Central memory CD4-positive, alpha-beta T cell (primary cell): Measurements from ENCODE around the gene RFX3.

Source experiments
- DNase-seq: peaks from one replicate; pipeline ENCODE4 v3.0.0; 2022

The RFX3 gene

DNA sequence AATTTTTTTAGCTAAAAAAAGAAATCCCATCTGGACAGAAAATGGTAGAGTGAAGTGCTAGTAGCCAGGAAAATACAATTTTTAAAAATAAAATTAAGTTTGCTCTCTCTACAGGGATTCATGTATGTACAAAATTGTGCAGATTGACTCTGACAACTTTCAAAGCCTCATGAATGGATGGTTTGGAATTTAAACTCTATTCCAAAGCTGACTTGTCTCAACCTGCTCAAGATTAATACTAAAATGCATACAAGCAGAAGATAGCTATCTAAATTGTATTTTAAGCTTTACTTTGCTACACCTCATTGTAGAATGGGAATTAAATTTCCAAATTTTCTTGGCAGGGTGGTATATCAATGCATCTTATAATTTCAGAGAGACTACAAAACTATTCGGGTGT is 257.6 kb downstream of the RFX3 start:
- no peak for DNase-seq

- DNase-seq: no peak
These were observed 262.1 kb downstream of the RFX3 start for GRCh38 chr9:3263698-3264097.

DNA sequence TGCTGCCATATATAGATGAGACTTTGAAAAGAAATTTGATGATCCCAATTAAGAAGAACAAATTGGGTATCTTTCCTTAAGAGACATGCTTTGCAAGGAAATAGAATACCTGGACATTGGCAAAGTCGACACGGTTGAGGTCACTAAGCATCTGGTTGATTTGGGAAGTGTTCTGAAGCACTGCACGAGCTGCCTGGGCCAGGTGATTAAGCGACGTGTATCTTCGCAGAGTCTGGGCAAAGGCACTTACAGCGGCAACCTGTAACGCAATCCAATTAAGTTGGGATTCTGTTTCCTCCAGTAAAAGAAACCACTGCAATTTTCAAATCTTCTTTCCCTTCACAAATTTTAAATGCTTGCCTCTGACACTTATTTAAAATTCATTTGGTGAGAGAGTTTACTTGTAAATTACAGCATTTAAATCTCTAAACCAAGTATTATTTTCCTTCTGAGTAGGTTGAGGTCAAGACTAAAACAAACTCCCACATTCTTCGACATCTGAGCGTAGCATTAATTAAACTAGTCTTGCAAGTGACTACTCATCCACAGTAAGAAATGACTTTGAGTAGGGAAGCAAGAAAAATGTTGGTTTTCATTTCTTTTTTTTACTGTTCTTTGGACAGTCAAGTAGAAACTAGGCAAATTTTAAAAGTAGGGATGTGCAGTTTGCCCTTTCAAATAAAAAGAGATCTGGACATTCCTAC is 262.8 kb downstream of the RFX3 start:
- DNase-seq: no peak

GRCh38 chr9:3261484-3261883 is 264.3 kb downstream of the RFX3 start:
- no peak for DNase-seq

DNA sequence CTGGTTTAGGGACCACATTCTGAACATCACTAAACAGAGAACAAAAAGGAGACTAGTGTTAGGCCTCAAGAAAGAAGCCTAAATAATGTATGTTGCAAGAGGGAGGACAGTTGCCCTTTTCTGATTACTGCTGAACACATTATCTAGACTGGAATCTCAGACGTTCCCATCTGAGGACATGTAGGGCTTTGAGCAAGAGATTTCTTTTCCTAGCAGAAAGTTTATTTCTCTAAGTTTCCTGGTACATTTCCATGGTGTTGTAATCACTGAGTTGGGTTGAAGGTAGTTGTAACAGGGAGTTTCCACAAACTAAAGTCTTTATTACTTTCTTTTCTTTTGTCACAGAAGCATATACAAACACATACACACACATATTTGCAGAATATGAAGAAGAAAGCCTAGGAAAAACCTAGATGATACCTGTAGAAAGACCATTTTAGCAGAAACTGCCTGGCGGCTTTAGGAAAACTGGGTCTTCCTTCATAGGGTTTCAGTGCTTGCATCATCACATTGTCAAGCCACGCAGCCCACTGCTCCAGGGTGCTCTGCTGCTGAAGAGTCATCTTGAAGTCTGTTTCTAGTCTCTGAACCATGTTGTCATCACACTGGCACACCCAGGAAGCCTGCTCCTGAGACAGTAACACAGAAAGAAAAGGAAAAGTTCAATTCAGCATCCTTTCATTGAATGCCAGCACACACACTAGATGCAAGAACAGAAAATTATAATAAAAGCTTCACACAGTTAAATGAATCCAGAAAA is 269.1 kb downstream of the RFX3 start:
- DNase-seq: no peak

GRCh38 chr9:3251309-3251708 is 274.5 kb downstream of the RFX3 start:
- no peak for DNase-seq

DNA sequence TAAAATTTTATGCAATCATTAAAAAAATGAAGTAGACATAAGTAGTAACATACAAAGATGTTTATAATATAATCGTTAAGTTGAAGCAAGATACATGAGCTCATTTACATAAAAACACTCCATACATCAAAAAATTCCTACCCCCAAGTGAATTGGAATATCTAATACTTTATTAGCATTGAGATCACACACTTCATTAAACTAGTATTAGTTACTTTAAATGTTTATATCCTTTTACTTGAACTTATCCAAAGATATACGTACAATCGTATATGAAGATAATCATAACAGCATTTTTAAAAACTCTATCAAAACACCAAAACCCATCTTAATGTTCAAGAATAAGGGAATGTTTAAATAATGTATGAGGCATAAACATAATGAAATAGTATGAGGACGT is 275.1 kb downstream of the RFX3 start:
- no peak for DNase-seq

- no peak for DNase-seq
These were observed 278.6 kb downstream of the RFX3 start for GRCh38 chr9:3247211-3247610.

GRCh38 chr9:3246241-3246640 is 279.6 kb downstream of the RFX3 start:
- no peak for DNase-seq

DNA sequence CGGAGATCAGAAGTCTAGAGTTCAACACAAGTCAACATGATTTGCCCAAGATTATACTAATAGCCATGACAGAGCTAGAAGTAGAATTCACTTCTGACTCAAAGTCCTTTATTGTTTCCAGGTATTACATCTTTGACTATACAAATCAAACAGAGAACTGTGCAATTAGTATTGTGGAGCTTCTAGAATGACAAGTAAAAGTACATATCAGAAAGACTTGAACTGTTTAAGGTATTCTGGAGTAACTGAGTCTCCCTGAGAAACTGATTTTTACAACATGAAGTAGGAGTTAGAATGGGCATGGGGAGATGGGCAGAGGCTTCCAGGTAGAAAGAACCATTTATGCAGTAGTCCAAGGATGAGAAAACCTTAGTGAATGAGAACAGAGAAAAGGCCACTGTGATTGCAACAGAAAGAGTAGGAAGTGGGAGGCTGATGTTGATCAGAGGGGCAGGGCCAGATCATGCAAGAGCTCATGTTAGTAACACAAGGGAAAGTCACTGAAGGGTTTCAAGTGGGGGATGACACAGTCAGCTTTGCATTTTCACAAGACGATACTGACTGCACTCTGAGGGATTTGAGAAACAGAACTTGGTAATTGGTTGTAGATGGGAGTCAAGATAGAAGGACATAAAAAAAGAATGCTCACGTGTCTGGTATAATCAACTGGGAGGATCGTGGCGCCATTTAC is 280.7 kb downstream of the RFX3 start:
- no peak for DNase-seq

DNA sequence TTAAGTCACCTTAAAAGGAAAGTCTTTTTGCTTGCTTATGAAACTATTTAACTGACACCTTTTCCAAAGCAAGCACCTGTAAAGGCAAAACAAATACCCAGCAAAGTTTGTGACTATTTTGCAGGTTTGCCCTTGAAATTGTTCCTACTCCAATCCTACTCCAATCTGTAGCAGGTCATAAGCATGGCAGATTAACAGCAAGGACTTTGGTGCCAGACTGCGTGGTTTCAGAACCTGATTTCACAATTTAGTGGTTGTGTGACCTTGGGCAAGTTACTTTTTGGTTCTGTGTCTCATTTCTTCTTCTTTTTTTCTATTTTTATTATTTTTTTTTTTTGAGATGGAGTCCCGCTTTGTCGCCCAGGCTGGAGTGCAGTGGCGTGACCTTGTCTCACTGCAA is 282.1 kb downstream of the RFX3 start:
- no peak for DNase-seq

GRCh38 chr9:3241290-3241689 is 284.5 kb downstream of the RFX3 start:
- no peak for DNase-seq

DNA sequence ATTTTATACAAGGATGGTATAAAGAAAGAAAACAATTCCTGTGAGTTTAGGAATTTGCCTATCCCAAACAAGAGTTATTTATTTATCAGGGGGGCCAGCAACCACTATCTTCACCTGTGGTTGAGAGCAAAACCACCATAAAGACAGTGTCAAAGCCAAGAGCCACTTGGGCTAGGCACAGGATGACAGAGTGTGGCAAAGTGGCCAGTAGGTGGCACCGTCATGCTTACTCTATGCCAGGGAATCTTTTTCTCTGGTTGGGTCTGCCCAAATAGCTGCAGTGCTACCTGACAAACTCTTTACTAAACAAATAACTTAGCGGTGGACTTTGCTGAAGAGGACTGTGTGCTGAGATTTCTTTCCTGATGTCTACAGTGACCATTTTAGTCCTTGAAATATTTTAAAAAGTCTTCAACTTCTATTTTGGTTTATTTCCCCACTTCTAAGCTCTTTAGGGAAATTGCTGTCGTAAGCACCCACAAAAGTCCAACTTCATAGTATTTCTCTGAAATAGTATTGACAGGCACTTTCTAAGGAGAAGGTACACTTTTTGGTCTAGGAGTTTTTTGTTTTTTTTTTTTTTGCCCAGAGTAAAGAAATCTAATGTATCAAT is 285.0 kb downstream of the RFX3 start:
- DNase-seq: peak; percentile 15

GRCh38 chr9:3239240-3239639 is 286.6 kb downstream of the RFX3 start:
- no peak for DNase-seq

- DNase-seq: no peak
These were observed 287.6 kb downstream of the RFX3 start for GRCh38 chr9:3238236-3238635.

DNA sequence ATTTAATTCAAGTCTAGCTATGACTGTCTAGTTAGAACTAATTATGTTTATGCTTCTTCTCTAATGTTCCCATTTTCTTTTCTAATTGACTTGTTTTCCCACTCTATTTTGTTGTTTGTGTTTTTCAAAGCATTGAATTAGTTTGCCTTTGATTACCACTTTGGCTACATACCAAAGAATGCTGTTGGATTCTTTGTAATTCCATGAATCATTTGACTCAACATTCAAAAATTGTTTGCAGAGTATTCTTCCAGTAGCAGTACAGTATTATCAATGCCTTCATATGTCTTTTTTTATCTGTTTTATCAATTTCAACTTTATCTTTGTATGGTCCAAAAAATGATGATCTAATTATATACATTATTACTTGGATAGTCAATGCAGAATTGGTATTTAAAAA is 288.7 kb downstream of the RFX3 start:
- DNase-seq: no peak

DNA sequence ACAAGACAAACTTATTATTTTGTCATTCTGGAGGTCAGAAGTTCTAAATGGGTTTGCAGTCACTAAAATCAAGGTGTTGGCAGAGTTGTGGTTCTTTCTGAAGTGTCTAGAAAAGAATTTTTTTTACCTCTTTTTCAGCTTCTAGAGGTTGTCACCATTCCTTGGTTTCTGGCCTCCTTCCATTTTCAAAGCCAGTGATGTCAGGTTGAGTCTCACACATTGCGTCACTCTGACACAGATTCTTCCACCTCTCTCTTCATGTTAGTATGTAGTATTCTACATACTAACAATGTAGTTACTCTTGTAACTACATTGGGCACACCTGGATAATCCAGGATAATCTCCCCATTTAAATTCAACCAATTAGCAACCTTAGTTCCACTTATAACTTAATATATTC is 290.3 kb downstream of the RFX3 start:
- DNase-seq: no peak

DNA sequence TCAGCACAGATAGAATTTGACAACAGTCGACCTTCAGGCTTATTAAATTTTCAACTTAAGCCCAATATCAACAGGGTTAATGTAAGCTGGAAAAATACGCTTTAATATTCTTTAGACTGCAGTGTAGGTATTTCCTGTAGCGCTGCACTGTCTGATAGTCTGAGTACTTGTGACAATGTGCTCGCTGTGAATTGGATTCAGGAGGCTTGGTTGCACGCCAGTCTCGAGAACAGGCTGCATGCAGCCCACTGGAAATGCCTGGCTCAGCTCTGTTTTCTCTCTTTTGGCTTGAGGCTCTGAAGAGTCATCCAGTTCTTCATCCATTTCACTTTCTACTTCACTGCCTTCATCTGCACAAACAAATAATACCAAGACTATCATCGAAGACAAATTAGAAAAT is 300.9 kb downstream of the RFX3 start:
- no peak for DNase-seq

- no peak for DNase-seq
These were observed 310.1 kb downstream of the RFX3 start for GRCh38 chr9:3215658-3216057.

DNA sequence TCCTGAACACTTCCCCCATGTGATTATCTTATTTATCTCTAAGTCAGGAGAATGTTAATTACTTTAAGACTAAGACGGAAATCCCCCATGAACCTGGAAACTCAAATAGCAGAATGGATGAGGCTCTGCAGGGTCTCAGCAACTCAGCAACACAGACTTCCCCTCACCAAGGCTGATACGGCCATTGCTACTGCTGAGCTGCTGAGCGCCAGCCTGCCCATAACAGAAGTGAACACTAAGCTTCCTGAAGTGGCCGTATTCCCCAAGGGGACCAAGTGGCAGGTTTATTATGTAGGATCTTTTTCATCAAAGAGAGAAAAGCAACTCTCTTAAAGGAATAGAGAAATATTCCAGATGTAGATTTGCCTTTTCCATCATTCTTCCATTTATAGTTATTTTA is 311.1 kb downstream of the RFX3 start:
- no peak for DNase-seq

- no peak for DNase-seq
These were observed 320.2 kb downstream of the RFX3 start for GRCh38 chr9:3205421-3206095.

- DNase-seq: no peak
These were observed 325.4 kb downstream of the RFX3 start for GRCh38 chr9:3200331-3200774.

DNA sequence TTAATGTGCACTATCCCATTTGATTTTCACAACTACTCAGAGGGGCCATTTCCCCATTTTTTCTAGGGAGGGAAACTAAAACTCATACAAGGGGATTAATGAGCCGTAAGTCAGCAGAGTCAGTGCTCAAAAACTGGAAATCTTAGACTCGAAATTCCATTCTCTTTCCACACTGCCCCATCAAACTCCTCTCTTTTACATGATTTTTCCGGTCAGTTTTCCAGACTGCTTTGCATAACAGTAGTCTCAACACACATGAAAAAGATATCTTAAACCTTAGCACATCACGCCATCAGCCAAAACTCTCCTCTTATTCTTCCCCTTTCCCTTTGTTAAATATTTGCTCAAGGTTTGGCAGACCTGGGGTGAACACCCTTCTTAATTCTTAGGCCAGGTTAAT is 332.0 kb downstream of the RFX3 start:
- no peak for DNase-seq
